Keratinocyte (primary cell): Measurements from ENCODE around the gene DRAM2. TPM values are rescaled to one million over a fixed set of nuclear protein-coding genes. Genes with fewer than 3 reads are reported as not detected.
"Not testable (repeated sequence)": the region's sequence is repeated elsewhere in the genome, so short reads cannot be mapped to it uniquely, and the experiment has no call there.

ENCODE experiments used
- DNase-seq: peaks from one replicate; pipeline ENCODE4 v3.0.0-alpha.2; 2011; ENCODE audit warnings: low read depth, missing footprints, low spot score
- FAIRE-seq: peaks from 2 replicates; lab custom pipeline; 2011; peaks lifted over from hg19 to GRCh38; lab: Jason Lieb, UNC
- H2AFZ ChIP-seq: 2 replicates; pipeline ENCODE4 v1.6.0; 2012; ENCODE audit warnings: low read length, control low read depth, inconsistent platforms; ENCODE audit not compliant: control insufficient read depth
- H3K27ac ChIP-seq: 2 replicates; pipeline ENCODE4 v1.5.1; 2011; ENCODE audit warnings: low read length; ENCODE audit not compliant: control insufficient read depth, insufficient read depth
- H3K27me3 ChIP-seq: 3 replicates; pipeline ENCODE4 v1.6.0; 2011; ENCODE audit warnings: low read length; ENCODE audit not compliant: control insufficient read depth, insufficient read depth; ENCODE audit errors: extremely low read depth
- H3K36me3 ChIP-seq, 2 experiments: 2 replicates in 1 of 2; 3 replicates in 1 of 2; pipeline ENCODE4 v1.5.1; 2011; ENCODE audit warnings: low read length in 2 of 2, mild to moderate bottlenecking in 1 of 2; ENCODE audit not compliant: control insufficient read depth in 2 of 2, insufficient read depth in 2 of 2; ENCODE audit errors: extremely low read depth in 1 of 2
- H3K4me1 ChIP-seq: 3 replicates; pipeline ENCODE4 v1.5.1; 2011; ENCODE audit warnings: low read length; ENCODE audit not compliant: control insufficient read depth, insufficient read depth; ENCODE audit errors: extremely low read depth
- H3K4me2 ChIP-seq: 3 replicates; pipeline ENCODE4 v1.6.0; 2011; ENCODE audit warnings: low read depth, low read length; ENCODE audit not compliant: control insufficient read depth, insufficient read depth; ENCODE audit errors: extremely low read depth
- H3K4me3 ChIP-seq, 3 experiments: fragments of 200-600 bp in 1 of 3; sonication (generic) in 1 of 3; 2 replicates in 2 of 3; 3 replicates in 1 of 3; pipeline ENCODE4 v1.5.1; 2011 to 2016; ENCODE audit warnings: low read length in 3 of 3, mild to moderate bottlenecking in 3 of 3, control low read depth in 2 of 3, inconsistent platforms in 1 of 3, low read depth in 1 of 3, mixed read lengths in 1 of 3, mixed run types in 1 of 3, moderate library complexity in 1 of 3; ENCODE audit not compliant: control insufficient read depth in 2 of 3, insufficient read depth in 2 of 3; ENCODE audit errors: extremely low read depth in 1 of 3
- H3K79me2 ChIP-seq: 2 replicates; pipeline ENCODE4 v1.6.0; 2012; ENCODE audit warnings: low read length; ENCODE audit not compliant: control insufficient read depth, insufficient read depth
- H3K9ac ChIP-seq: 3 replicates; pipeline ENCODE4 v1.6.0; 2011; ENCODE audit warnings: low read length; ENCODE audit not compliant: control insufficient read depth, insufficient read depth; ENCODE audit errors: extremely low read depth
- H3K9me1 ChIP-seq: 3 replicates; pipeline ENCODE4 v1.6.0; 2011; ENCODE audit warnings: low read length; ENCODE audit not compliant: control insufficient read depth, insufficient read depth; ENCODE audit errors: extremely low read depth
- H3K9me3 ChIP-seq: 2 replicates; pipeline ENCODE4 v1.5.1; 2012; ENCODE audit warnings: low read depth, low read length; ENCODE audit not compliant: control insufficient read depth
- H4K20me1 ChIP-seq: 3 replicates; pipeline ENCODE4 v1.6.0; 2011; ENCODE audit warnings: low read length; ENCODE audit not compliant: control insufficient read depth, insufficient read depth; ENCODE audit errors: extremely low read depth
- EZH2 ChIP-seq: IDR thresholded peaks from one replicate; pipeline ENCODE4 v1.6.1; 2012; ENCODE audit warnings: inconsistent platforms, mild to moderate bottlenecking, low read length, moderate library complexity
- dilution Hi-C: fragments of 300-500 bp; cut with MboI; formaldehyde crosslinking; loops from one replicate; pipeline ENCODE4 v1.7.0; 2020; ENCODE audit warnings: low sequenced_read_pairs; ENCODE audit not compliant: extremely low pct_ligation_motif_present
- polyA plus RNA-seq, 5 experiments: library from polyadenylated mRNA; depleted of rRNA in 3 of 5; stranded (reverse) in 3 of 5; stranded (forward) in 1 of 5; unstranded in 1 of 5; fragments of >200 nt; gene quantifications; 1 replicate in 1 of 5; 2 replicates in 3 of 5; 3 replicates in 1 of 5; pipeline versions ENCODE4 v1.2.1 to v1.2.3, GENCODE V29; 2011 to 2012; ENCODE audit warnings: missing spikeins in 2 of 5, low read depth in 1 of 5, low replicate concordance in 1 of 5
- TF ChIP-seq, protein P1 (sequence below), 3 experiments: IDR thresholded peaks in 1 of 3; conservative IDR thresholded peaks in 1 of 3; optimal IDR thresholded peaks in 1 of 3; 2 replicates in 2 of 3; 3 replicates in 1 of 3; pipeline versions ENCODE3 to v1.5.1; 2011; ENCODE audit warnings: low read length in 3 of 3, mild to moderate bottlenecking in 3 of 3, moderate library complexity in 2 of 3, control low read depth in 1 of 3, inconsistent platforms in 1 of 3; ENCODE audit not compliant: insufficient read depth in 2 of 3; ENCODE audit errors: extremely low read depth in 1 of 3

The DRAM2 gene
- polyA plus RNA-seq, 1 donor (not counting 4 experiments of a cell fraction or from before 2014, with no cell fraction given) = 118 TPM

GRCh38 chr1:111097356-111098099 lies 42.4 kb downstream of the DRAM2 start:
- no peaks in the 10 kb centered on the region for H4K20me1 ChIP-seq
- H3K9me3 ChIP-seq = no peaks in the 10 kb centered on the region
- H3K9ac ChIP-seq = no peak overlapping the region
- H3K4me3 ChIP-seq = no peak overlapping the region
- H3K36me3 ChIP-seq = no peaks in the 10 kb centered on the region
- H3K79me2 ChIP-seq = no peaks in the 10 kb centered on the region
- H3K4me2 ChIP-seq = no peak overlapping the region
- TF ChIP-seq, protein P1, sequence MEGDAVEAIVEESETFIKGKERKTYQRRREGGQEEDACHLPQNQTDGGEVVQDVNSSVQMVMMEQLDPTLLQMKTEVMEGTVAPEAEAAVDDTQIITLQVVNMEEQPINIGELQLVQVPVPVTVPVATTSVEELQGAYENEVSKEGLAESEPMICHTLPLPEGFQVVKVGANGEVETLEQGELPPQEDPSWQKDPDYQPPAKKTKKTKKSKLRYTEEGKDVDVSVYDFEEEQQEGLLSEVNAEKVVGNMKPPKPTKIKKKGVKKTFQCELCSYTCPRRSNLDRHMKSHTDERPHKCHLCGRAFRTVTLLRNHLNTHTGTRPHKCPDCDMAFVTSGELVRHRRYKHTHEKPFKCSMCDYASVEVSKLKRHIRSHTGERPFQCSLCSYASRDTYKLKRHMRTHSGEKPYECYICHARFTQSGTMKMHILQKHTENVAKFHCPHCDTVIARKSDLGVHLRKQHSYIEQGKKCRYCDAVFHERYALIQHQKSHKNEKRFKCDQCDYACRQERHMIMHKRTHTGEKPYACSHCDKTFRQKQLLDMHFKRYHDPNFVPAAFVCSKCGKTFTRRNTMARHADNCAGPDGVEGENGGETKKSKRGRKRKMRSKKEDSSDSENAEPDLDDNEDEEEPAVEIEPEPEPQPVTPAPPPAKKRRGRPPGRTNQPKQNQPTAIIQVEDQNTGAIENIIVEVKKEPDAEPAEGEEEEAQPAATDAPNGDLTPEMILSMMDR (optimal IDR thresholded peaks at IDR 0.05 in 1 of 3, IDR thresholded peaks at IDR 0.05 in 1 of 3, conservative IDR thresholded peaks at IDR 0.05 in 1 of 3; ENCODE audit: extremely low read depth in 1 of 3, insufficient read depth in 2 of 3, low read length in 3 of 3) = no peak
- TF ChIP-seq EZH2 = no peak
- no peak overlapping the region for H3K27ac ChIP-seq
- H3K4me1 ChIP-seq = peaks cover 5% of the 10 kb centered on the region
- FAIRE-seq (no peak), DNase-seq (no peak)
- dilution Hi-C loops = no loop called here
- H2AFZ ChIP-seq = no peak overlapping the region
- H3K9me1 ChIP-seq = no peaks in the 10 kb centered on the region
- H3K27me3 ChIP-seq = no peaks in the 10 kb centered on the region

- H3K27me3 ChIP-seq, H3K9ac ChIP-seq, H3K4me3 ChIP-seq, H3K9me3 ChIP-seq, FAIRE-seq, H4K20me1 ChIP-seq, H3K9me1 ChIP-seq, H2AFZ ChIP-seq, H3K79me2 ChIP-seq, H3K27ac ChIP-seq, H3K36me3 ChIP-seq, dilution Hi-C loops, DNase-seq, H3K4me2 ChIP-seq, H3K4me1 ChIP-seq: not testable (repeated sequence)
Measured at GRCh38 chr1:111095421-111095820, 44.5 kb downstream of the DRAM2 start.

GRCh38 chr1:111089638-111090037 lies 50.3 kb downstream of the DRAM2 start:
- FAIRE-seq = no peak
- dilution Hi-C loops = no loop called here

More at GRCh38 chr1:111089638-111090037, 50.3 kb downstream of the DRAM2 start:
- TF ChIP-seq EZH2 = no peak
- TF ChIP-seq, protein P1 (optimal IDR thresholded peaks at IDR 0.05 in 1 of 3, IDR thresholded peaks at IDR 0.05 in 1 of 3, conservative IDR thresholded peaks at IDR 0.05 in 1 of 3; ENCODE audit: extremely low read depth in 1 of 3, insufficient read depth in 2 of 3, low read length in 3 of 3) = no peak
- DNase-seq = no peak
- H3K9me3 ChIP-seq = peaks cover 4% of the 10 kb centered on the region
- no peaks in the 10 kb centered on the region for H3K4me1 ChIP-seq
- no peak overlapping the region for H3K9ac ChIP-seq
- H3K79me2 ChIP-seq = no peaks in the 10 kb centered on the region
- H2AFZ ChIP-seq = no peak overlapping the region
- H3K27ac ChIP-seq = no peak overlapping the region
- H3K27me3 ChIP-seq = no peaks in the 10 kb centered on the region
- no peak overlapping the region for H3K4me3 ChIP-seq
- H3K4me2 ChIP-seq = no peak overlapping the region
- H3K36me3 ChIP-seq = no peaks in the 10 kb centered on the region
- H4K20me1 ChIP-seq = no peaks in the 10 kb centered on the region
- no peaks in the 10 kb centered on the region for H3K9me1 ChIP-seq
